ENCODE results near the gene FMO3.
A peak's percentile ranks its signal among the peaks of the same experiment; 100 is the strongest.

Gene FMO3

GRCh38 chr1:171116676-171117075 lies 26.0 kb downstream of the FMO3 start:
- DNase-seq (ENCODE audit: low spot score): no peak

- DNase-seq (ENCODE audit: low spot score): no peak
Measured at GRCh38 chr1:171117085-171117484, 26.4 kb downstream of the FMO3 start.

- no peak for DNase-seq (ENCODE audit: low spot score)
Measured at GRCh38 chr1:171119648-171120047, 28.9 kb downstream of the FMO3 start.

GRCh38 chr1:171122299-171122698 lies 31.6 kb downstream of the FMO3 start:
- DNase-seq (ENCODE audit: low spot score): no peak

- DNase-seq (ENCODE audit: low spot score): no peak
Measured at GRCh38 chr1:171122893-171123292, 32.2 kb downstream of the FMO3 start.

GRCh38 chr1:171126504-171126903 lies 35.8 kb downstream of the FMO3 start:
- DNase-seq (ENCODE audit: low spot score): no peak

- no peak for DNase-seq (ENCODE audit: low spot score)
Measured at GRCh38 chr1:171127099-171127498, 36.4 kb downstream of the FMO3 start.

GRCh38 chr1:171127501-171127900 lies 36.8 kb downstream of the FMO3 start:
- DNase-seq (ENCODE audit: low spot score): no peak

GRCh38 chr1:171128463-171128862 lies 37.8 kb downstream of the FMO3 start:
- DNase-seq (ENCODE audit: low spot score): no peak

GRCh38 chr1:171134204-171134923 lies 43.7 kb downstream of the FMO3 start:
- DNase-seq (ENCODE audit: low spot score): no peak

GRCh38 chr1:171137580-171137979 lies 46.9 kb downstream of the FMO3 start:
- no peak for DNase-seq (ENCODE audit: low spot score)

- no peak for DNase-seq (ENCODE audit: low spot score)
Measured at GRCh38 chr1:171138980-171139379, 48.3 kb downstream of the FMO3 start.

GRCh38 chr1:171139890-171140289 lies 49.2 kb downstream of the FMO3 start:
- no peak for DNase-seq (ENCODE audit: low spot score)

- no peak for DNase-seq (ENCODE audit: low spot score)
Measured at GRCh38 chr1:171140401-171140800, 49.7 kb downstream of the FMO3 start.

- DNase-seq (ENCODE audit: low spot score): peak; percentile 33
Measured at GRCh38 chr1:171140956-171141687, 50.4 kb downstream of the FMO3 start.

GRCh38 chr1:171141688-171142415 lies 51.1 kb downstream of the FMO3 start:
- peak; percentile 16 for DNase-seq (ENCODE audit: low spot score)

GRCh38 chr1:171142416-171143385 lies 52.0 kb downstream of the FMO3 start:
- no peak for DNase-seq (ENCODE audit: low spot score)

- DNase-seq (ENCODE audit: low spot score): no peak
Measured at GRCh38 chr1:171150156-171150555, 59.5 kb downstream of the FMO3 start.

- no peak for DNase-seq (ENCODE audit: low spot score)
Measured at GRCh38 chr1:171152549-171152948, 61.8 kb downstream of the FMO3 start.

- no peak for DNase-seq (ENCODE audit: low spot score)
Measured at GRCh38 chr1:171155484-171155883, 64.8 kb downstream of the FMO3 start.

- DNase-seq (ENCODE audit: low spot score): no peak
Measured at GRCh38 chr1:171158096-171158495, 67.4 kb downstream of the FMO3 start.

GRCh38 chr1:171158551-171158950 lies 67.8 kb downstream of the FMO3 start:
- no peak for DNase-seq (ENCODE audit: low spot score)
